ENCODE measurements around the gene ZNF655. TPM values are rescaled to one million over a fixed set of nuclear protein-coding genes. Genes with fewer than 3 reads are reported as not detected.

Gene ZNF655
- total and polyA plus RNA-seq, 2 of the 8 experiments (the other 6 are each of a cell fraction or from before 2014, with no cell fraction given) = 27.1 to 37.8 TPM

- no peak for FAIRE-seq
- POLR2A ChIA-PET (ENCODE audit: partially characterized antibody) = interaction anchor here (0.9 kb wide), 1 partner anchor 14 kb away, joined by 3 read pairs; no protein-coding TSS in a partner anchor
- H4K8ac ChIP-seq (ENCODE audit: extremely low read depth, insufficient read depth, low read length) = no peak overlapping the region
- TF ChIP-seq TAF1 (IDR thresholded peaks at IDR 0.05; ENCODE audit: low read depth, low read length) (no peak), E2F6 (IDR thresholded peaks at IDR 0.05) (no peak), NANOG (IDR thresholded peaks at IDR 0.05; ENCODE audit: insufficient read depth, low read depth, low read length, poor library complexity, severe bottlenecking) (no peak), MAFK (IDR thresholded peaks at IDR 0.05; ENCODE audit: low read depth, low read length) (no peak), RNF2 (IDR thresholded peaks at IDR 0.05; ENCODE audit: borderline replicate concordance, low read depth, low read length, missing control alignments, poor library complexity, severe bottlenecking) (no peak), ATF2 (IDR thresholded peaks at IDR 0.05; ENCODE audit: low read length) (no peak), MAX (IDR thresholded peaks at IDR 0.05) (no peak), SIN3A (conservative IDR thresholded peaks at IDR 0.05 in 1 of 2, IDR thresholded peaks at IDR 0.05 in 1 of 2; ENCODE audit: low read depth in 1 of 2, low read length in 2 of 2) (no peak)
Observed at GRCh38 chr7:99623702-99624447, 65.4 kb downstream of the ZNF655 start.

More at GRCh38 chr7:99623702-99624447, 65.4 kb downstream of the ZNF655 start:
- no peak overlapping the region for H2AFZ ChIP-seq (ENCODE audit: low read length)
- no peak overlapping the region for H3K14ac ChIP-seq (ENCODE audit: insufficient read length)
- H3K4me2 ChIP-seq (ENCODE audit: insufficient read depth in 1 of 2, low read depth in 2 of 2, low read length in 2 of 2) = no peak overlapping the region
- peaks cover 2 to 8% (median 5%) of the 10 kb centered on the region in 4 experiments for H3K4me1 ChIP-seq (replicated peaks in 1 of 4; ENCODE audit: control insufficient read depth in 3 of 4, insufficient read depth in 4 of 4, low read length in 3 of 4)
- H4K91ac ChIP-seq (replicated peaks; ENCODE audit: insufficient read length, low read length) = no peak overlapping the region
- 92% methylated on average over 9 of the region's 9 CpGs; no CpG with 5 or more reads in 1 of the 2 experiments for WGBS, 2 experiments (ENCODE audit: extremely low coverage in 1 of 2, insufficient coverage in 1 of 2, insufficient read length in 1 of 2, insufficient replicate concordance in 2 of 2, low coverage in 1 of 2, low lambda C conversion rate in 2 of 2, missing lambda C conversion rate in 1 of 2)
- H3K23ac ChIP-seq (ENCODE audit: insufficient read length) = no peak overlapping the region
- no peak overlapping the region for H2BK12ac ChIP-seq (ENCODE audit: low read depth, low read length)
- CTCF ChIA-PET (ENCODE audit: partially characterized antibody) = interaction anchor here (0.9 to 1.0 kb wide), 2 partner anchors 9 to 10 kb away, joined by 3 read pairs; no protein-coding TSS in a partner anchor
- no peaks in the 10 kb centered on the region for H3K27me3 ChIP-seq (replicated peaks in 1 of 4; ENCODE audit: control insufficient read depth in 3 of 4, extremely low read depth in 1 of 4, insufficient read depth in 3 of 4, low read length in 3 of 4)
- H3K79me1 ChIP-seq (ENCODE audit: low read depth, low read length) = no peaks in the 10 kb centered on the region; the same call in 1 of the 2 replicates
- no peaks in the 10 kb centered on the region for H3K9me3 ChIP-seq (ENCODE audit: insufficient read depth in 2 of 2, low read depth in 1 of 2, low read length in 1 of 2)
- no peak overlapping the region for H2BK5ac ChIP-seq (ENCODE audit: low read depth, low read length)
- H2BK15ac ChIP-seq (ENCODE audit: low read length) = no peak overlapping the region
- no peaks in the 10 kb centered on the region for H3K23me2 ChIP-seq (ENCODE audit: low read depth, low read length)
- no peaks in the 10 kb centered on the region for H3K79me2 ChIP-seq (ENCODE audit: control insufficient read depth in 1 of 2, insufficient read depth in 2 of 2, low read length in 2 of 2)
- no peak overlapping the region for H2BK120ac ChIP-seq (replicated peaks; ENCODE audit: low read depth, low read length)
- no peak overlapping the region for H3K27ac ChIP-seq (ENCODE audit: low read depth, low read length)
- H3K4me3 ChIP-seq (ENCODE audit: extremely low read depth in 1 of 4, insufficient read depth in 2 of 4, low read depth in 3 of 4, low read length in 4 of 4) = no peak overlapping the region
- no peak overlapping the region for H3K56ac ChIP-seq (replicated peaks; ENCODE audit: insufficient read length, low read depth, low read length)
- DNase-seq (ENCODE audit: low read depth in 1 of 2, low spot score in 2 of 2) = no peak
- no peak overlapping the region for H3K18ac ChIP-seq (ENCODE audit: extremely low read depth, low read length)
- H2BK20ac ChIP-seq (ENCODE audit: low read length) = no peak overlapping the region
- no peak overlapping the region for H2AK5ac ChIP-seq (ENCODE audit: low read depth, low read length)
- H4K5ac ChIP-seq (ENCODE audit: insufficient read length, low read depth, low read length) = no peak overlapping the region
- H3K4ac ChIP-seq (replicated peaks; ENCODE audit: insufficient read length, low read depth, low read length) = no peak overlapping the region
- peaks cover 0 to 5% of the 10 kb centered on the region in 2 experiments for H4K20me1 ChIP-seq (replicated peaks in 1 of 2; ENCODE audit: control insufficient read depth in 1 of 2, insufficient read depth in 2 of 2, low read length in 2 of 2)
- no peak overlapping the region for H3K9ac ChIP-seq (replicated peaks in 1 of 4; ENCODE audit: extremely low read depth in 1 of 4, low read depth in 3 of 4, low read length in 3 of 4)
- H3K36me3 ChIP-seq (ENCODE audit: control insufficient read depth in 2 of 4, insufficient read depth in 4 of 4, low read length in 3 of 4) = peaks cover 31 to 80% (median 68%) of the 10 kb centered on the region in 4 experiments

Measured in H1 (cell line).